HT1080 (cell line): ENCODE measurements around the gene REPS1. TPM values are rescaled to one million over a fixed set of nuclear protein-coding genes. Genes with fewer than 3 reads are reported as not detected.
"Not testable (repeated sequence)": the region's sequence is repeated elsewhere in the genome, so short reads cannot be mapped to it uniquely, and the experiment has no call there.

Experiments used
- DNase-seq: peaks from one replicate; pipeline ENCODE4 v3.0.0-alpha.2; 2015; ENCODE audit warnings: low read depth
- total RNA-seq: library from RNA; depleted of rRNA; stranded (reverse); fragments of >200 nt; shearing (Covaris generic); gene quantifications from 2 replicates; pipeline ENCODE4 v1.2.3, GENCODE V29; 2014

Gene REPS1
- total RNA-seq, 1 experiment from 2014 or later, result 46.9 TPM

GRCh38 chr6:138936873-138937272 lies 51.2 kb downstream of the REPS1 start:
- not testable (repeated sequence) for DNase-seq

DNA sequence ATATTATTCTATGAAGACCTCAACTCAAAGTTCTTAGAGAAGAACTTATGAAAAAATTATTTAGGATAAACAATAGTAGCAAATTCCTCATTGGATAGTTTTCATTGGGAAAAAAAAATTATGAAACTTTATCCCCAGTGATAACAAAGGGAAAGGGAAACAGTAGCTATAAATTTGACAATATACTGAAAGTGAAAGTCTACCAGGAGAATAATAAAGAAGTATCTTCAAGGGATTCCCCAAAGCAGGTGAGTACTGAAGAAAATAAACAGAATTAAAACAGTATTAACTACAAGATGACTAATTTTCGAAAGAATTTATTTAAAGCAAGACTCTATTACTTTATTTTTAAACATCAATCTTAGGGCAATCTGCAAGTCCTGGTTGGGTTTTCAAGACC lies 56.4 kb downstream of the REPS1 start:
- DNase-seq, result no peak

DNA sequence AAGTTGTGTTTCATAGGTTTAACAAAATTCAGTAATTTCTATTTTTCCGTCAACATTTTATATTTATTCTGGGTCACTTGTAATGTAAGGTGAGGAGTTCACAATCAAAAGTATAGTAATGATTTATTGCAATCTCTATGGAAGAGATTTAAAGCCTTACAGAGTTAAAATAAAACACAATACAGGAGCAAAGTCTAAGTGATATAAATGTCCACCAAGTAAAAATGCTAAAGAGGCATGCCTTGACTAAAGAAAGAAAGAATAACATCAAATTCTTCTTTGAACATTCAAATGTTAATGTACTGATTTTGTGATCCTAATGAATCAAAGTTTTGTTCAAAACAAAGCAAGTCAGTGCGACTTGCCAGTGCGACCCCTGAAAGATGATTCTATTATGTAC lies 61.5 kb downstream of the REPS1 start:
- no peak for DNase-seq

DNA sequence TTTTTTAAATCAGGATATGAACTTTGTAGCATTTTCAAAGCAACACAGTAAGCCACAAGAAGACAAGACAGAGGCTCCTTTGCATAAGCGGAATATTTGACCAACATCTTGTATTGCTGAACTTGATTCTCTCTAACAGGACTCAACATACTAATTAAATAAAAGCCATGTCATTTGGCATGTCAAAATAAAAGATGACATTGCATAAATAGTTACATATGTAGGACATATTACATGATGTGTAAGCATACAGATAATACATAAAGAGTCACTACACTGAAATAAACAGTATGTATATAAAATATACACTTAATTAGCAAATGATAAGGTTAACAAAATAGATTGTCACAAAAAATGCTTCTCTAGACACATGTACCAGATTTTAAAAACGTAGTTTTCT lies 62.2 kb downstream of the REPS1 start:
- no peak for DNase-seq

- no peak for DNase-seq
These were observed 64.5 kb downstream of the REPS1 start for GRCh38 chr6:138923561-138923960.

GRCh38 chr6:138920906-138921305 lies 67.1 kb downstream of the REPS1 start:
- DNase-seq, result no peak

DNA sequence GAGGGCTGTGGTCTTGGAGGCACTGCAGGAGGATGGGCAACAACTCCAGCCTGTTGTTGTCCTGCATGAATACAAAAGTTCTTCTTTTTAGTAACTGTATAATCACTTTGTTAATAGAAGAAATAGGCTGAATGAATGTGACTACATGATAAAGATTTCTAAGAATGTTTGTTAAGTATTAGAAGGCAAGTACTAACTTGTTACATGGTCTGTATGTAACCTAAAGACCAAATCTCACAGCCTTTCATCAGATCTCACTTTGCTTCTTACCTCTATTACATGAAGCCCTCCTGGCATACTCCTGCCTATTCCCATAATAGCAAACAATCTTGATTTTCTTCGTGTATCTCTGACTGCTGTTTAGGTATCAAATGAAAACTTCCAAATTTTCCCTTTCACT lies 73.4 kb downstream of the REPS1 start:
- DNase-seq, result no peak

GRCh38 chr6:138912308-138912707 lies 75.7 kb downstream of the REPS1 start:
- DNase-seq, result no peak

GRCh38 chr6:138909975-138910374 lies 78.1 kb downstream of the REPS1 start:
- DNase-seq, result no peak

GRCh38 chr6:138909511-138909910 lies 78.5 kb downstream of the REPS1 start:
- DNase-seq, result no peak

- DNase-seq, result no peak
These were observed 80.9 kb downstream of the REPS1 start for GRCh38 chr6:138907167-138907566.

DNA sequence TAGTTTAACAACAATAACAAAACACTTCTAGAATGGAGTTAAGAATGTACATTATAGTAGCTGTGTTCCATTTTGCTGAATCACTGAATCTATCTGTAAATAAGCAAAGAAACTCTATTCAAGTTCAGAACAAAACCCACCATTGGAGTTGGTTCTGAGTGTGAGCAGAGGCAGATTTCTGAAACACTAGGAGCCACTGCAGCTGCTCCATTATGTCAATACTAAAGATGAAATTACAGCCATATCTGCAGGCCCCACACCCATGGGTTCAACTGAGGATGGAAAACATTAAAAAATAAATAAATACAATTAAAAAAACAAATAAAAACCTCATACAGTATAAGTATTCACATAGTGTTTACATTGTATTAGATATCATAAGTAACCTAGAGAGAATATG lies 91.0 kb downstream of the REPS1 start:
- no peak for DNase-seq

DNA sequence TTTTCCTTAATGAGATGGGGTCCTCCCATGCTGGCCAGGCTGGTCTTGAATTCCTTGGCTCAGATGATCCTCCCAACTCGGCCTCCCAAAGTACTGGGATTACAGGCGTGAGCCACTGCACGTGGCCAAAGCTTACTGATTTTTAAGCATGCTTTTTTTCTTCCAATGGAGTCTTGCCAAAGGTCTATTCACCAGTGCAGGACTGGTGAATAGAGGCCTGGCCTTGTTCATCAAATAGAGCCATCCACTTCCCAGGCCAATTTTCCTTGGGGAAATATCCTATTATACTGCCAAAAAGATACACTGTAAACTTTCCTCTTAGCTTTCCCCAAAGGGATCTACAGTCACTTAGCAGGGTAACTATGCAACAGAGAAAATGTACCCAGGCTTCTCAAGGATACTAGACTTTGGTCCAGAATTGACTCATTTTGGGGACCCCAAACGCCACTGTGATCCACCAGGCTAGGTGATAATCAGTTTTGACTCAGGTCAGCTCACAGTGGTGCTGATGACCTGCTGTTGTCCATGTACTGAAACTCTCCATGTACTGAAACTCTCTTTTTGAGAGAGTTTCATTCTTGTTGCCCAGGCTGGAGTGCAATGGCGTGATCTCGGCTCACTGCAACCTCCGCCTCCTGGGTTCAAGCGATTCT lies 91.8 kb downstream of the REPS1 start:
- no peak for DNase-seq

DNA sequence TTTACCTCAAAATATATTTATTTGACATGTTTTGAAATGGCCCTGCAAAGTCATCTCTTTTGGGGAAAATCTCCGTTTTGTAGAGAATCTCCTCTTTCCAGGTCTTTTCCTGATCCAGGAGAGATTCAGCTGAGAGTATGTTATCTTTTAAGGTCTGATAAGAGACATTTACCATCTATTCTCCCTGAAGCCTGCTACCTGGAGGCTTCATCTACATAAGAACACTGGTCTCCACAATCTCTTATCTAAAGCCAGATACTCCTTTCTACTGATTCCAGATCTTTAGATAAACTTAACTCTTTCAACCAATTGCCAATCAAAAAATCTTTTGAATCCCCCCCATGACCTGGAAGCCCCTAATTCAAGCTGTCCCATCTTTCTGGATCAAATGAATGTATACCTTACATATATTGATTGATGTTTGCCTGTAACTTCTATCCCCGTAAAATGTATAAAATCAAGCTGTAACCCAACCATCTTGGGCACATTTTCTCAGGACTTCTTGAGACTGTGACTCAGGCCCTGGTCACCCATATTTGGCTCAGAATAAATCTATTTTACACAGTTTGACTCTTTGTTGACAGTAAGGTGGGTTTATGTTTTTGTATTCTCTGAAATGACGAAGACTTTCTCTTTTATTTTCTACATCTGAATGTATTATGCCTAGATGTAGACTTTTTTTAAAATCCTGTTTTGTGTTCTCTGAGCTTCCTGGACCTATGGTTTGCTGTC lies 96.6 kb downstream of the REPS1 start:
- DNase-seq, result peak; percentile 6

DNA sequence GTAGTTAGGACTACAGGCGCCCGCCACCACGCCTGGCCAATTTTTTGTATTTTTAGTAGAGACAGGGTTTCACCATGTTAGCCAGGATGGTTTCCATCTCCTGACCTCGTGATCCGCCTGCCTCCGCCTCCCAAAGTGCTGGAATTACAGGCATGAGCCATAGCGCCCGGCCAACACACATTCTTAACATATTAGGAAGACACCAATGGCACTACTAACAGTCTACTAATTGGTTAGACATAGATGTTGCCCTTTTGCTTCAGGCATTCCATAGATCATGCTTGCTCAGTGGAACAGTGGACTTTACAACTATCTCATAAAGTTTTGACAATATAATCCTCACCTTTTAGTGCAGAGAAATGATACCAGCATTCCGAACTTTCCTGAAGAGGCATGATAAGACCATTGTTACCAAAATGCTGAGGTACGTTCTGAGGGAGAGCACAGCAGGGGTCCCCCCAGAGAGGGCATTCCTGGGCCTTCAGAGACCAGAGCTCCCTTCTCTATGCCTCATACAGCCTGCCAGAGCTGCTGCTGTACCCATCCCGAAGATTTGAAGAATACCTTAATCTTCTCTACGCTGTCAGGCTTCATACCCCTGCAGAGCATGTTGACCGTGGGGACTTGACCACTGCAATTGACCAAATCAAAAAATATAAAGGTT lies 102.8 kb downstream of the REPS1 start:
- no peak for DNase-seq

DNA sequence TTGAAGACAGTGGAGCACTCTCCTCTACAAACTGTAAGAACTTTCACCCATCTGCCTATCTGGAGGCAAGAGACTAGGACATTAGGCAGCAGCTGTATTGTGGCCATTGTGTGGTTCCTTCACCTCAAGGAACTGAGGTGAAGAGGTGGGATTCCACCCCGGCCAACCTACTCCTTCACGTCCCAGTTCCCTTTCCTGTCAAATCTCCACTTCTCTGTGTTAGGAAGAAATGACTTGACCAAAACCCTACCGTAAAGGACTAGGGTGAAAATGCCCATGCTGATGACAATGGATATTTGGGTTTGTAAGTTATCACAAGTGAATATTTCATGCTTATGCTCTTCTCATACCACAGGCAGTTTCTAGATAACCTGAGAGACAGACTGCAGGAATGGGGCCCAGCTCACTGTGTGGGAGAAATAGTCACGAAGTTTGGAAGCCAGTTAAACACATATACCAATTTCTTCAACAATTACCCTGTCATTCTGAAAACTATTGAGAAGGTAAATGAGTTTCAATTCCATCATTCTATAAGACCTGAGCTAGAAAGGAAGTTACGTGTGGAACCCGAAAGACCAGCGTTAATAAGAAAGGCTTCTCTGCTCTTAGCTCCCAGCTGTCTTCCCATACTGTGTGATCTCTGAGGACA lies 105.6 kb downstream of the REPS1 start:
- no peak for DNase-seq

DNA sequence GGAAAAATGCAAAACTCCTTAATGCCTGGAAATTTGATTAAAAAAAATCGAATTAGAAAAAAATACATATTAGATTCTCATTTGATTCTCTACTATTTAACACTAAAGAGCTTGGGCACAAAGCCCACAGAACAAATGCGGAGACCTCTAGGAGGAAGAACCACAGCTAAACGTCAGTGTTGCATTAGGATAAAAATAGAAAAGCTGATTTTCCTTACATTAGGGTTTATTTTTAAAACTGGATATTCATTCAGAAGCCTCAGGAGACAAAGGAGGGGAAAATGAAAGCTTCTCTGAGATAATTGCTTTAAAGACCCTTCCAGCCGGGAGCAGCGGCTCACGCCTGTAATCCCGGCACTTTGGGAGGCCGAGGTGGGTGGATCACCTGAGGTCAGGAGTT lies 114.9 kb downstream of the REPS1 start:
- no peak for DNase-seq

DNA sequence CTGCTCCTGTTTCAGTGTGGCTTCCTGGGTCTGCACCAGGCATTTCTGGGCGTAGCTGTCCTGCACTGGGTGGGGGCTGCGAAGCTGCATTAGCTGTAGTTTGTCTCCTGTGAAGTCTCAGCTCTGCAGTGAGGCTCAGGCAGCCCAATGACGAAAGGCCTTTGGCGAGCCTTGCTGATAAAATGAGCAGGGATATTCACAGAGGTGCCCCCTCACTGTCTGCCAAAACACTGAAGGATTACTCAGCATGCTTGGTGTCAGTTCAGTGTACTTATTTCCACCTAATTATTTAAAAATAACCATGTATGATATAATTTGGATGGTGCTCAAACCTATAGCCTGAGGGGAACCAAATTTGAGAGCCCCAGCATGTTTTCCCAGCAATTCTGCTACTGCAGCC lies 118.7 kb downstream of the REPS1 start:
- no peak for DNase-seq

- no peak for DNase-seq
These were observed 119.9 kb downstream of the REPS1 start for GRCh38 chr6:138868181-138868580.

DNA sequence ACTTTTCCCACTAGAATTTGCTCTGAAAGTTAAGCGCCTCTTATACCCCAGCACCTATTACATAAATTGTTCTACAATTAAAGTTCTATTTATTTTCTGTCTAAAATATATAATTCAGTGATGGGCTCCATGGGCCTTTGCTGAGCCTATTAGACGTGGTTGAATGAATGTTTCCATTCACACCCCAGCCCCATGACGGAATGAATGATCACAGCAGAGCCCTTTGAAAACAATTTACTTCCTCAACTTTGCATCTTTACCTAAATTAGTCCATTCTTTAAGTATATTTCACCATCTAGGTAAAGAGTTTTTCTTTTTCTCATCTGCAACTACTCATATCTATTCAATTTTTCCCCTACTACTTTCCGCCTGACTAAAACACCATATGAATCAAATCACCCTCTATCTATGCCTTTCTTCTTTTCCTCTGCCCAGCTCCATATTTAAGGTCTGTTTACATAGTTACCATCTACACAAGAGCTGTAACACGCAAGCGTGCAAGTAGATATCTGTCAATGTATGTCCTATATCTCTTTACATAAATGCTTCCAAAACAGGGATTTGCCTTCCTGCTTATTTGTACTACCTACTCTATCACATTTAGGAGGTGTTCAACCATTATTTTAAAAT lies 122.5 kb downstream of the REPS1 start:
- DNase-seq, result no peak

- DNase-seq, result no peak
These were observed 123.6 kb downstream of the REPS1 start for GRCh38 chr6:138864343-138864890.
